ENCODE measurements around the gene VAMP1.
"Not testable (repeated sequence)": the region's sequence is repeated elsewhere in the genome, so short reads cannot be mapped to it uniquely, and the experiment has no call there.

Gene VAMP1

DNA sequence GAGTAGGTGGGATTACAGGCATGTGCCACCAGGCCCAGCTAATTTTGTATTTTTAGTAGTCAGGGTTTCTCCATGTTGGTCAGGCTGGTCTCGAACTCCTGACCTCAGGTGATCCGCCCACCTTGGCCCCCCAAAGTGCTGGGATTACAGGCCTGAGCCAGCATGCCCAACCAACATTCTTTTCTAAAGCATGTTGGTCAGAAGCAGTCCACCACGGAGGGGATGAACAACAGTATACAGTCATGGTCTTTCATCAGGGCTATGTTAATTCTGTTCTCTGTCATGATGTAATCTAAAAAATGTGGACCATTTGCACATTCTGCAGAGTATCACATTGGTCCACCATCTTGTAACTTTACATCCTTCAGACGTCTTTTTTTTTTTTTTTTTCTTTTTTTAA lies 19.0 kb upstream of the VAMP1 start:
- Histone ChIP-seq H3K4me3 (replicated peaks; ENCODE audit: insufficient read depth, low read length) (no peak overlapping the region), H3K27me3 (ENCODE audit: insufficient read depth, poor library complexity, severe bottlenecking) (no peaks in the 10 kb centered on the region), H3K27ac (replicated peaks) (no peak overlapping the region)
- no peak for TF ChIP-seq POLR2AphosphoS5 (IDR thresholded peaks at IDR 0.05; ENCODE audit: low read depth)
- TF ChIP-seq, protein P1, sequence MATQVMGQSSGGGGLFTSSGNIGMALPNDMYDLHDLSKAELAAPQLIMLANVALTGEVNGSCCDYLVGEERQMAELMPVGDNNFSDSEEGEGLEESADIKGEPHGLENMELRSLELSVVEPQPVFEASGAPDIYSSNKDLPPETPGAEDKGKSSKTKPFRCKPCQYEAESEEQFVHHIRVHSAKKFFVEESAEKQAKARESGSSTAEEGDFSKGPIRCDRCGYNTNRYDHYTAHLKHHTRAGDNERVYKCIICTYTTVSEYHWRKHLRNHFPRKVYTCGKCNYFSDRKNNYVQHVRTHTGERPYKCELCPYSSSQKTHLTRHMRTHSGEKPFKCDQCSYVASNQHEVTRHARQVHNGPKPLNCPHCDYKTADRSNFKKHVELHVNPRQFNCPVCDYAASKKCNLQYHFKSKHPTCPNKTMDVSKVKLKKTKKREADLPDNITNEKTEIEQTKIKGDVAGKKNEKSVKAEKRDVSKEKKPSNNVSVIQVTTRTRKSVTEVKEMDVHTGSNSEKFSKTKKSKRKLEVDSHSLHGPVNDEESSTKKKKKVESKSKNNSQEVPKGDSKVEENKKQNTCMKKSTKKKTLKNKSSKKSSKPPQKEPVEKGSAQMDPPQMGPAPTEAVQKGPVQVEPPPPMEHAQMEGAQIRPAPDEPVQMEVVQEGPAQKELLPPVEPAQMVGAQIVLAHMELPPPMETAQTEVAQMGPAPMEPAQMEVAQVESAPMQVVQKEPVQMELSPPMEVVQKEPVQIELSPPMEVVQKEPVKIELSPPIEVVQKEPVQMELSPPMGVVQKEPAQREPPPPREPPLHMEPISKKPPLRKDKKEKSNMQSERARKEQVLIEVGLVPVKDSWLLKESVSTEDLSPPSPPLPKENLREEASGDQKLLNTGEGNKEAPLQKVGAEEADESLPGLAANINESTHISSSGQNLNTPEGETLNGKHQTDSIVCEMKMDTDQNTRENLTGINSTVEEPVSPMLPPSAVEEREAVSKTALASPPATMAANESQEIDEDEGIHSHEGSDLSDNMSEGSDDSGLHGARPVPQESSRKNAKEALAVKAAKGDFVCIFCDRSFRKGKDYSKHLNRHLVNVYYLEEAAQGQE (IDR thresholded peaks at IDR 0.05; ENCODE audit: insufficient replicate concordance, low read depth): no peak
- TF ChIP-seq GABPA (IDR thresholded peaks at IDR 0.05; ENCODE audit: low read depth): no peak
- no peak for TF ChIP-seq SPI1 (IDR thresholded peaks at IDR 0.05; ENCODE audit: borderline replicate concordance, low read depth)
- TF ChIP-seq, protein P2, sequence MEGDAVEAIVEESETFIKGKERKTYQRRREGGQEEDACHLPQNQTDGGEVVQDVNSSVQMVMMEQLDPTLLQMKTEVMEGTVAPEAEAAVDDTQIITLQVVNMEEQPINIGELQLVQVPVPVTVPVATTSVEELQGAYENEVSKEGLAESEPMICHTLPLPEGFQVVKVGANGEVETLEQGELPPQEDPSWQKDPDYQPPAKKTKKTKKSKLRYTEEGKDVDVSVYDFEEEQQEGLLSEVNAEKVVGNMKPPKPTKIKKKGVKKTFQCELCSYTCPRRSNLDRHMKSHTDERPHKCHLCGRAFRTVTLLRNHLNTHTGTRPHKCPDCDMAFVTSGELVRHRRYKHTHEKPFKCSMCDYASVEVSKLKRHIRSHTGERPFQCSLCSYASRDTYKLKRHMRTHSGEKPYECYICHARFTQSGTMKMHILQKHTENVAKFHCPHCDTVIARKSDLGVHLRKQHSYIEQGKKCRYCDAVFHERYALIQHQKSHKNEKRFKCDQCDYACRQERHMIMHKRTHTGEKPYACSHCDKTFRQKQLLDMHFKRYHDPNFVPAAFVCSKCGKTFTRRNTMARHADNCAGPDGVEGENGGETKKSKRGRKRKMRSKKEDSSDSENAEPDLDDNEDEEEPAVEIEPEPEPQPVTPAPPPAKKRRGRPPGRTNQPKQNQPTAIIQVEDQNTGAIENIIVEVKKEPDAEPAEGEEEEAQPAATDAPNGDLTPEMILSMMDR (IDR thresholded peaks at IDR 0.05; ENCODE audit: insufficient read depth, low read length): no peak
- no peak for DNase-seq (ENCODE audit: low read depth in 1 of 2, low spot score in 1 of 2)

DNA sequence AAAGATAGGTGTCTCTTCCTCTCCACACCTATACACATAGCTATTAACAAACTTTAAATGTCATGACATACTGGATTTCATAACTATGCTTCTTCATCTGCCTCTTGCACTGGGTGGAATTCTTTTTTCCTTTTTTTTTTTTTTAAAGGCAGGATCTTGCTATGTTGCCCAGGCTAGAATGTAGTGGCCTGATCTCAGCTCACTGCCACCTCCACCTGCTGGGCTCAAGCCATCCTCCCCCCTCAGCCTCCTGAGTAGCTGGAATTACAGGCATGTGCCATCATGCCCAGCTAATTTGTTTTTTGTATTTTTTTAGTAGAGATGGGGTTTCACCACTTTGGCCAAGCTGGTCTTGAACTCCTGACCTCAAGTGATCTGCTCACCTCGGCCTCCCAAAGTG lies 17.8 kb upstream of the VAMP1 start:
- no peak overlapping the region for H3K4me3 ChIP-seq (replicated peaks; ENCODE audit: insufficient read depth, low read length)
- H3K27ac ChIP-seq (replicated peaks): no peak overlapping the region
- DNase-seq (ENCODE audit: low read depth in 1 of 2, low spot score in 1 of 2): no peak
- H3K27me3 ChIP-seq (ENCODE audit: insufficient read depth, poor library complexity, severe bottlenecking): no peaks in the 10 kb centered on the region
- TF ChIP-seq POLR2AphosphoS5 (IDR thresholded peaks at IDR 0.05; ENCODE audit: low read depth) (no peak), GABPA (IDR thresholded peaks at IDR 0.05; ENCODE audit: low read depth) (no peak), SPI1 (IDR thresholded peaks at IDR 0.05; ENCODE audit: borderline replicate concordance, low read depth) (no peak)
- TF ChIP-seq, protein P2 (IDR thresholded peaks at IDR 0.05; ENCODE audit: insufficient read depth, low read length): no peak

DNA sequence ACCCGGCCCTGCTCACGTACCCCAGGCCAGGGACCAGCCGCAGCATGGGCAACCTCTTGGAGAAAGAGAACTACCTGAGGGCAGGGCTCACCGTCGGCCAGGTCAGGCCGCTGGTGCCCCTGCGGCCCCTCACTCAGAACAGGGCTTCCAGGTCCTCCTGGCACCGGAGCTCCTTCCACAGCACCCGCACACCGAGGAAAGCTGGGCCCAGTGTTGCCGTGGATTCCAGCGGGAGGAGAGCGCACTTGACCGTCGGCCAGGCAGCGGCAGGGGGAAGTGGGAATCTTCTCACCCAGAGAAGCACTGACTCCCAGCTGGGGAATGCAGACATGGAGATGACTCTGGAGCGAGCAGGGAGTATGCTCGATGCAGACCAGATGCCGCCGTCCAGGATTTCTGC lies 7.9 kb upstream of the VAMP1 start:
- no peak for DNase-seq (ENCODE audit: low read depth in 1 of 2, low spot score in 1 of 2)
- Histone ChIP-seq H3K27me3 (ENCODE audit: insufficient read depth, poor library complexity, severe bottlenecking) (no peaks in the 10 kb centered on the region), H3K4me3 (replicated peaks; ENCODE audit: insufficient read depth, low read length) (no peak overlapping the region), H3K27ac (replicated peaks) (no peak overlapping the region)
- TF ChIP-seq GABPA (IDR thresholded peaks at IDR 0.05; ENCODE audit: low read depth) (no peak), POLR2AphosphoS5 (IDR thresholded peaks at IDR 0.05; ENCODE audit: low read depth) (no peak), SPI1 (IDR thresholded peaks at IDR 0.05; ENCODE audit: borderline replicate concordance, low read depth) (no peak)
- TF ChIP-seq, protein P2 (IDR thresholded peaks at IDR 0.05; ENCODE audit: insufficient read depth, low read length): no peak
- TF ChIP-seq, protein P1 (IDR thresholded peaks at IDR 0.05; ENCODE audit: insufficient replicate concordance, low read depth): no peak

DNA sequence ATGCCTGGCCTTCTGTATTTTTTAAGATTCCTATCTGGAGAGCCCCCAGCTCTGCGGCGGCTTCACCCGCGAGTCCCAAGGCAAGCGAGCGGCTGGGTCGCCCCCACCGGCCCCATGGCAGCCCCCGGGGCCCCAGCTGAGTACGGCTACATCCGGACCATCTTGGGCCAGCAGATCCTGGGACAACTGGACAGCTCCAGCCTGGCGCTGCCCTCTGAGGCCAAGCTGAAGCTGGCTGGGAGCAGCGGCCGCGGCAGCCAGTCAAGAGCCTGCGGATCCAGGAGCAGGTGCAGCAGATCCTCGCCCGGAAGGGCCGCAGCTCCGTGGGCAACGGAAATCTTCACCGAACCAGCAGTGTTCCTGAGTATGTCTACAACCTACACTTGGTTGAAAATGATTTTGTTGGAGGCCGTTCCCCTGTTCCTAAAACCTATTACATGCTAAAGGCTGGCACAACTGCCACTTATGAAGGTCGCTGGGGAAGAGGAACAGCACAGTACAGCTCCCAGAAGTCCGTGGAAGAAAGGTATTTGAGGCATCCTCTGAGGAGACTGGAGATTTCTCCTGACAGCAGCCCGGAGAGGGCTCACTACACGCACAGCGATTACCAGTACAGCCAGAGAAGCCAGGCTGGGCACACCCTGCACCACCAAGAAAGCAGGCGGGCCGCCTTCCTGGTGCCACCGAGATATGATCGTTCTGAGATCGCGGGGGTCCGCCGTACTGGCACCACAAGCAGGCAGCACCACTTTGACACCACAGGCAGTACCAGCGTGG lies 7.3 kb upstream of the VAMP1 start:
- H3K27me3 ChIP-seq (ENCODE audit: insufficient read depth, poor library complexity, severe bottlenecking); DNase-seq (ENCODE audit: low read depth in 1 of 2, low spot score in 1 of 2); H3K27ac ChIP-seq (replicated peaks); H3K4me3 ChIP-seq (replicated peaks; ENCODE audit: insufficient read depth, low read length): not testable (repeated sequence)

All from HL-60 (cell line).